Measurements from ENCODE around the gene RNF32. TPM values are rescaled to one million over a fixed set of nuclear protein-coding genes. Genes with fewer than 3 reads are reported as not detected.
"Not testable (repeated sequence)": the region's sequence is repeated elsewhere in the genome, so short reads cannot be mapped to it uniquely, and the experiment has no call there.

RNF32 gene
- total RNA-seq, 3 donors from 2014 or later, result 0.98 to 2.9 (median 1.3) TPM

- Histone ChIP-seq H3K36me3 (no peaks in the 10 kb centered on the region), H3K27ac (no peak overlapping the region), H3K4me3 (no peak overlapping the region), H3K9me3 (peaks cover 5% of the 10 kb centered on the region in 2 donors), H3K4me1 (no peaks in the 10 kb centered on the region), H3K27me3 (no peaks in the 10 kb centered on the region)
- no peak for DNase-seq (ENCODE audit: low spot score in 2 of 2)
- TF ChIP-seq CTCF (IDR thresholded peaks at IDR 0.05) (no peak), POLR2A (IDR thresholded peaks at IDR 0.05) (no peak), POLR2AphosphoS5 (IDR thresholded peaks at IDR 0.05) (no peak)
- intact Hi-C loops (cut with DNase I; ENCODE audit: low total_unique reads), result no loop called here
Observed at GRCh38 chr7:156691764-156692163, 51.2 kb downstream of the RNF32 start.

GRCh38 chr7:156692849-156693248 is 52.3 kb downstream of the RNF32 start:
- peaks cover 13 to 15% of the 10 kb centered on the region in 2 donors for H3K9me3 ChIP-seq
- H3K36me3 ChIP-seq, result no peaks in the 10 kb centered on the region
- H3K27ac ChIP-seq, result no peak overlapping the region
- no peak for TF ChIP-seq POLR2A (IDR thresholded peaks at IDR 0.05)
- TF ChIP-seq CTCF (IDR thresholded peaks at IDR 0.05), result no peak
- no peak for TF ChIP-seq POLR2AphosphoS5 (IDR thresholded peaks at IDR 0.05)
- no peak for DNase-seq (ENCODE audit: low spot score in 2 of 2)
- intact Hi-C loops (cut with DNase I; ENCODE audit: low total_unique reads), result no loop called here
- H3K4me3 ChIP-seq, result no peak overlapping the region
- H3K4me1 ChIP-seq, result no peaks in the 10 kb centered on the region
- no peaks in the 10 kb centered on the region for H3K27me3 ChIP-seq

- Histone ChIP-seq H3K4me1 (no peaks in the 10 kb centered on the region), H3K27ac (no peak overlapping the region), H3K36me3 (no peaks in the 10 kb centered on the region), H3K9me3 (peaks cover 13 to 23% of the 10 kb centered on the region in 2 donors), H3K4me3 (no peak overlapping the region), H3K27me3 (no peaks in the 10 kb centered on the region)
- TF ChIP-seq CTCF (IDR thresholded peaks at IDR 0.05) (no peak), POLR2A (IDR thresholded peaks at IDR 0.05) (no peak), POLR2AphosphoS5 (IDR thresholded peaks at IDR 0.05) (no peak)
- no peak for DNase-seq (ENCODE audit: low spot score in 2 of 2)
- intact Hi-C loops (cut with DNase I; ENCODE audit: low total_unique reads), result no loop called here
Observed at GRCh38 chr7:156693627-156694026, 53.1 kb downstream of the RNF32 start.

GRCh38 chr7:156697283-156697682 is 56.7 kb downstream of the RNF32 start:
- H3K4me1 ChIP-seq; DNase-seq (ENCODE audit: low spot score in 2 of 2); H3K36me3 ChIP-seq; intact Hi-C loops (cut with DNase I; ENCODE audit: low total_unique reads); H3K4me3 ChIP-seq; H3K27ac ChIP-seq; H3K27me3 ChIP-seq: not testable (repeated sequence)
- peaks cover 13 to 23% of the 10 kb centered on the region in 2 donors for H3K9me3 ChIP-seq

GRCh38 chr7:156698512-156698911 is 57.9 kb downstream of the RNF32 start:
- DNase-seq (ENCODE audit: low spot score in 2 of 2); H3K27me3 ChIP-seq; H3K27ac ChIP-seq; H3K4me3 ChIP-seq; intact Hi-C loops (cut with DNase I; ENCODE audit: low total_unique reads); H3K36me3 ChIP-seq; H3K4me1 ChIP-seq: not testable (repeated sequence)
- peaks cover 13 to 23% of the 10 kb centered on the region in 2 donors for H3K9me3 ChIP-seq

GRCh38 chr7:156701787-156702186 is 61.2 kb downstream of the RNF32 start:
- DNase-seq (ENCODE audit: low spot score in 2 of 2); intact Hi-C loops (cut with DNase I; ENCODE audit: low total_unique reads); H3K4me3 ChIP-seq; H3K4me1 ChIP-seq; H3K27ac ChIP-seq; H3K27me3 ChIP-seq; H3K36me3 ChIP-seq: not testable (repeated sequence)
- peaks cover 8 to 18% of the 10 kb centered on the region in 2 donors for H3K9me3 ChIP-seq

GRCh38 chr7:156702399-156702798 is 61.8 kb downstream of the RNF32 start:
- intact Hi-C loops (cut with DNase I; ENCODE audit: low total_unique reads), result no loop called here
- peaks cover 3 to 12% of the 10 kb centered on the region in 2 donors for H3K9me3 ChIP-seq

More at GRCh38 chr7:156702399-156702798, 61.8 kb downstream of the RNF32 start:
- no peak for TF ChIP-seq CTCF (IDR thresholded peaks at IDR 0.05)
- TF ChIP-seq POLR2A (IDR thresholded peaks at IDR 0.05), result no peak
- TF ChIP-seq POLR2AphosphoS5 (IDR thresholded peaks at IDR 0.05), result no peak
- H3K36me3 ChIP-seq, result no peaks in the 10 kb centered on the region
- H3K4me3 ChIP-seq, result no peak overlapping the region
- H3K27me3 ChIP-seq, result no peaks in the 10 kb centered on the region
- DNase-seq (ENCODE audit: low spot score in 2 of 2), result no peak
- no peaks in the 10 kb centered on the region for H3K4me1 ChIP-seq
- H3K27ac ChIP-seq, result no peak overlapping the region
